Hematopoietic multipotent progenitor cell treated with erythropoietin and hydrocortisone succinate and interleukin-3 and kit ligand, for 4 days (in vitro differentiated cells): ENCODE measurements around the gene LGR4.

Experiments
- DNase-seq: peaks from one replicate; pipeline ENCODE4 v3.0.0-alpha.2; 2015

Gene LGR4

DNA sequence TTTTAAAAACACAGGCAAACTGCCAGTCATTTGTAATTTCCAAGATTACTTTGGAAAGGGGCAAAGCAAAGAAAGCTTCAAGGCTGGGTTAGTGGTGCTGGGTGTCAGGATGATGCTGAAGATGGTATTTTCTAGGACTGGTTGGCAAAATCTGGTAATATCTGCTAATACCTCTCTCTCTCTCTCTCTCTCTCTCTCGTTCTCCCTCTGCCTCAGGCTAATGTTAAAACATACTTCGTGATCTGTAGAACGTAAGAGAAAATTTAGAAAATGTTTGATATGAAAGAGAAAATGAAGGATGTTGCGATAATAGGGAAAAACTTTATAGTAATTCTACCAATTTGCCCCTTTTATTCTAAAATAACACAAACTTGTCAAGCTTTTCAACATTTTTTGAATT, 9.4 kb upstream of the LGR4 start:
- no peak for DNase-seq

DNA sequence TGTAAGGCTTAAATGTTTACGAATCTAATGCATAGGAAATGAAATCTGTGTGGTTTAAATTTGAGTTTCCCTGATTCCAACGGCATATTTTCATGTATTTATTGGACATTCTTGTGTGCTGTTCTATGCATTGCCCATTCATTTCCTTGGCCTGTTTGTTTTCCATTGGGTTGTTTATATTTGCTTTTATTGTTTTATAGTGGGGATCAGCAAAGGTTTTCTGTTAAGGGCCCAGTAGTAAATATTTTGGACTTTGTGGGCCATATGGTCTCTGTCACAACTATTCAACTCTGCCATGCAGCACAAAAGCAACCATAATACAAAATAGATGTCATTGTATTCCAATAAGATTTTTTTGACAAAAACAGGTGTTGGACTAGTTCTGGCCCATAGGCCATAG, 5.2 kb upstream of the LGR4 start:
- no peak for DNase-seq

DNA sequence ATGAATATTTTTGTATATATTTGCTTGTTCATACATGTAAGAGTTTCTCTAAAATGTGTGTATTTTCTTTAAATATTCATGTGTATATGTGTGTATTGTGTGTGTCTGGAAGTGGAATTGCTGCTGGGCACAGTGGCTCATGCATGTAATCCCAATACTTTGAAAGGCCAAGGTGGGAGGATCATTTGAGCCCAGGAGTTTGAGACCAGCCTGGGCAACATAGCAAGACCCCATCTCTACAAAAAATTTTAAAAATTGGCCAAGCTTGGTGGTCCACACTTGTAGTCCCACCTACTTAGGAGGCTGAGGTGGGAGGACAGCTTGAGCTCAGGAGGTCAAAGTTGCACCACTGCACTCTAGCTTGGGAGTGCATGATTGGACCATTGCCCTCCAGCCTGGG, 4.7 kb upstream of the LGR4 start:
- no peak for DNase-seq

DNA sequence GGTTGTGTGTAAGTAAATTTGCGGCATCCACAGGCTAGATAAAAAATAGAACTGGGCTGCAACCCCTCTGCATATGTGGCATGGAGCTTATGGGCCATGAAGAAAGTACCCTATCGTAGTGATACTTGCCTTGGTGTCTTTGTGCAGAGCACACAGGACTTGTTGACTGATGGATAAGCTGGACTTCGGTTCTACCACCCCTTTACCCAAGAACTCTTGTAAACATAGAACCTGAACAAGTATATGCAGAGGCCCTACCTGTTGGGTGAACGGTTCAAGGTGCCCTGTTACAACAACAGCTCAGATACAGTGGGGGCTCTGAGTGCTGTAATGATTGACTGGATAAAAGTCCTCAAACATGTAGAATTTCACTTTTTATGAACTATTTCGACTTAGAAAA, 3.0 kb upstream of the LGR4 start:
- no peak for DNase-seq

DNA sequence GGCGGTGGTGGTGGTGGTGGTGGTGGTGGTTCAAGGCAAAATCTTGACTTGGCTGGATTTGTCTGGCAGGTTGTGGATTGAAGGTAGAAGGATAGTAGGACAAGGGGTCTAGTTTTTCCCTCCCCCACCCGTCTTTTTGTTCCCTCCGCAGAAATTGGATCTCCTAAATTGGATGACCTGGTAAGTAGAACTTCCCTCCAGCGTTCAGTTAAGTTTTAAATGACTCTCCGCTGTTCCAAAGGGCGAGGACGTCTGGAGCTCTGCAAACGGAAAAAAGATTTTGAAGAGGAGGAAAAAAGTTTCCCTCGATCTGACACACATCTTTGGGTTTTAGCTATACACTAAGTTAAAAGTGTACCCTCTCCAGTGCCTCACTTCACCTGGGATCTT, 422 bp upstream of the LGR4 start:
- DNase-seq = no peak

DNA sequence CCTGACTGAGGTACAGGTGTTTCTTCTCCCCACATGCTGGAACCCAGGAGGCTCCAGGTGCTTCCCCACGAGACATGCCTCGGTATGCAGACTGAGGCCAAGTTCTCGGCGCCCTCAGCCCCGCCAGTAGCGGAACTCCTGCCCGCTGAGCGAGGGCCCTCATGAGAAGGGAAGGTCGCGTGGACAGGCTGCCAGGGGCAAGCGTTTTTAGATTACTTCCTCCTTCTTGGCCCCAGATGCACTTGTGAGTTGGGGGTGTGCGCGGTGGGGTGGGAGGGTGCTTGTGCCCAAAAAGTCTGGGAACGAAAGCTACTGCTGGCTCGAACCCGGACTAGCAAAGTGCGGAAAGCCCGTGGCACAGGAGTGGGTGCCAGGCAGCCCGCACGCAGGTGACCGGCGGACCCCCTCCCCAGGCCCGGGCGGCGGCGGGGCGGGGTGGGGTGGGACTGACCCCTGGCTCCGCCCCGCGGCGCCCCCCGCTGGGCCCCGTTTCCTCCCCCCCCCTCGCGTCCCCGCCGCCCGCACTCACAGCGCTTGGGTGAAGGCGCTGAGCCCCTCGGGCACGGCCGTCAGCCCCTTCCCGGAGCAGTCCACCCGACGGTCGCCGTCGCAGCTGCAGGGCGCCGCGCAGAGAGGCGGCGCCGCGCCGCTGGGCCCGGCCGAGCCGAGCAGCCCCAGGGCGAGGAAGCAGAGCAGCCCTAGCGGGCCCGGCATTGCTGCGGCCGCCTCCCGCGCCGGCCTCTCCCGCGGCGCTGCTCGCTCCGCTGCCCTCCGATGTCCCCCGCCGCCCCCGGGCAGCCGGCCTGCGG, 797 bp downstream of the LGR4 start:
- peak; percentile 71 for DNase-seq

DNA sequence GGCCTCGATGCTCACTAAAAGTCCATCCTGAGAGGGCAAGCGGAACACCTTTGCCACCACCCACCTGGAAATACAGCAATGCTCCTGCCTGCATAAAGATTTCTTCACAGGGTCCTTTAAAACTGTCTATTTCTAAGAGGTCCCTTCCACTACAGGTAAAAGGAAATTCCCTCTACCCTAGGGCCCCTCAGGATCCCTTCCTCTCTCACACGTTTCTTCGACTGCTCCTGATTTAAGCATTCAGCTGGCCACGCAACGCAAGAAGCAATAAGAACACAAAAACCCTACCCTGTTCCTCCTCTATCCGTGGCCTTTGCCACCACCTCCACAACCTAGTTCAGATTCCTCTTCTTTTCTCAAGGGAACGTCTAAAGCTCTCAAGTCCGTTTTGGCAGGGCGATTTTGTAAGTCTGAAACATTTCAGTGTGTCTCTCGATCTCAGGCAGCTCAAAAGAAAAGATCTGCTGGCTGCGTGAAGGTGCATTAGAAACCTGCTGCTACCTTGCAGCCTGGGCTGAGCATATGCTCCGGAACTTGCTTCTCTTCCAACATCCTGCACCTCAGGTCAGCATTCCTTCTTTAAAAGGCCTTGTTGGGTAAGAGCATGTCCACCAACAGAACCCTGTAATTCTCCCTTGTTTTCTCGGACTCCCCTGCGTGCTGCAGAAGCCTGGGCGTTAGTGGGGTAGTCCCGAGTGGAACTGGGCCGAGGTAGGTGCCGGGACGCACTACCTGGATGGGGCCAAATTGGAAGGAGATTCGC, 1.6 kb downstream of the LGR4 start:
- DNase-seq = no peak

DNA sequence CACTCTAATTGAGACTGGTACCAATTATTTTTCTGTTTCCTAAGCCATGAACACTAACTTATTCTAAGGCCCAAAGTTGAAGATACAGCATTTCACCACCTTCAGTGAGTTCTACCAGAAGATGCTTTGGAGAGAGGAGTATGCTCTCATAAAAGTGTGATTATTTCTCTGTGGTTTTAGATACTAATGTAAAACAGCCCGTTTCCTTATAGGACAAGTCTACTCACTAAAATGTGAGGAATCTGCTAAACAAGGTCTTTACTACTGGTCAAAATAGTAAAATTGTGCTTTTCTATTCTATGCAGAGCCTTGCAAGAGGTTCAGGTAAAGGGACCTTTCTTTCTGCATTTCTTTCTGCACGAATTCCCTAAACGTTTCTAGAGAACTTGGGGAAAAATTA, 2.4 kb downstream of the LGR4 start:
- no peak for DNase-seq

DNA sequence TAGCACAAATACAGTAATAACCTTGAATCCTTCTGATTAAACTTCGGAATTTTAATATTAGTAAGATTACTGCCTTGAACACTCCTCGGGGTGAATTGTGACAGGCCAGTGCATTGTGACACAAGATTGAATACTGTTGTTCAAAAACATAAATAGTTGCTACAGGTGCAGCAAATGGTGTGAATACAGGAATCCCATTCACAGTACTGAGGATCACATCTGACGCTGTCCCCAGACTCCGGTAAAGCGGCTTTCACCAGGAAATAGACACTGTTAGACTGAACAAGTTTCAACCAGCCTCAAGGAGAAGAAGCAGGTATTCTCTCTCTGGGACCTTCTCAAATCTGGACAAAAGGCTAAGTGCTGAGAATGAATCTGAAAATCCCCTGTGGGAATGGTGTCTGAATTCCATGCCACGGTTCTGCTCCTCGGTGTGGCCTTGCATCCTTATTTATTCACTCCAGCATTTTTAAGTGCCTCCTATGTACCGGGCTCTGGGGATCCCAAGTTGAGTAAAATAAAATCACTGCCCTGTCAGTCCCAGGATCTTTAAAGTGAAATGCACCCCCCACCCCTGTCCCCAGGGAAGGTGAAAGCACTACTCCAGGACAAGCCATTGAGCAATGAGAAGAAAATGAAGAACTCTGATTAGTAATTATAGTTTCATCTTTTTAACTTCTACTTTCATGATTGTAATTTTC, 3.4 kb downstream of the LGR4 start:
- DNase-seq = no peak

DNA sequence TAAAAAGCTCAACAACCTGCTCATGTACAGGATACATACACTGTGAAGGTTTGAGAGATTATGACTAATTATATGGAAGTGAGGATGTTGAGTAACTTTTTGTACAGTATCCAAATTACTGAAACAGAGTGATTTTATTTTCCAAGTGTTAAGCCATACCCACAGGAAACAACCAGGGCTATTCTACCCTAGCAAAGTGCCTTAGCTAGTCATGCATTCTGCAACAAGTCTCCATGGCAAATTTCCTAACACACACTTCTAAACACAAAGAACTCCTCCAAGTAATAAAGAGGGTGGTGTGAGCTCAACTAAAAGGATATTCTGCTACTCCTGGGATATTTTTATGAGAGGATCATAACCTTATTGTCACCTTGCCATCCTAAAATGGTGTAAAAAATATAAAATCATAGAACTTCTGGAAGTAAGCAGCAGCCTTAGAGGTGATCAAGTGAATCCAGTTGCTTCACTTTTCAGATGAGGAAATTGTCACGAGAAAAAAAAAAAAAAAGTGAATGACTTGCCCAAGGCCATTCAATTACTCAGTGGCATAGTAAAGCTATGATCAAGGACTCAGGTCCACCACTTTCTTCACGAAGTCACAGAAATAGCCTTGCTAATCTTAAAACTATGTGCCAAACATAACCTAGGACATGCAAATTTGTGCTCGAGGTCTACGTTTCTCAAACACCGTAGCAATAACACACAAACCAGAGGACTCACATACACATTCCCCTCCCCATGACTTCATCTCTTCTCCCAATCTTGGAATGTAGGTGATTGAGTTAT, 4.2 kb downstream of the LGR4 start:
- no peak for DNase-seq

DNA sequence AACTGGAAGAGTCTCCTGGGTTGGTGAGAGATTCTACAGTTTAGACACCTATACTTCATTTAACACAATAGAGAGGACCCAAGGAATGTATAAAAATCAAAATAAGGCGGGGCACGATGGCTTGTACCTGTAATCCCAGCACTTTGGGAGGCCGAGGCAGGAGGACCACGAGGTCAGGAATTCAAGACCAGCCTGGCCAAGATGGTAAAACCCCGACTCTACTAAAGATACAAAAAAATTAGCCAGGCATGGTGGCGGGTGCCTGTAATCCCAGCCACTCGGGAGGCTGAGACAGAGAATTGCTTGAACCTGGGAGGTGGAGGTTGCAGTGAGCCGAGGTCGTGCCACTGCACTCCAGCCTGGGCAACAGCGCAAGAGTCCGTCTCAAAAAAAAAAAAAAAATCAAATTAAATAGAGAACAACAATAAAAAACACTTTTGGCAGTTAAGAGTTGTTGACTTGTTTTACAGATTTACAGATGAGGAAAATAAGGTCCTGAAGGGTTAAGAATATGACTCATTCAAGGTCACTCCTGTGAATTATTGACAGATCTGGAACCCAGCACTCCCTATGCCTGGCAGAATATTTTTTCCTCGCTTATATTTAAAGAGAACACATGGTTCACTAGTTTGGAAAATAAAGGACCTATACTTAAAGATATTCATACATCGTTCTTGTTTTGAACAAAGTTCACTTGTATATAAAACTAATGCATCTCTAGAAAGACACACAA, 5.2 kb downstream of the LGR4 start:
- DNase-seq = no peak

DNA sequence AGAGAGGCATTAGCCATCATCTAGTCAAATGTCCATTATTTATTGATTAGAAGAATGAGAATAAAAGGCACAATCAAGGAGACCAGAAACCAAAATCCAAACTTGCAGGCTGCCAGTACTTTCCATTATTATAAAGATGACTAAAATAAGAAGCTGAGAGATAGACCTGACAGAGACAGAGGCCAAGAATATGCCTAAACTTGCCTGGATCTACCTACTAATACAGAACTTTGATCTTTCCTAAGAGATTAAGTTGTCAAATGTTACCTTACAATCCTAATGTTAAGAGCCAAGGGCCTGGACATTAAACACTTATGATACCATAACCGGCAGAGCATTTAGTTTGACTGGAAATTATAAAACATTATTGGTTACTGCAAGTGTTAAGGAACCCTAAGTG, 6.2 kb downstream of the LGR4 start:
- no peak for DNase-seq

DNA sequence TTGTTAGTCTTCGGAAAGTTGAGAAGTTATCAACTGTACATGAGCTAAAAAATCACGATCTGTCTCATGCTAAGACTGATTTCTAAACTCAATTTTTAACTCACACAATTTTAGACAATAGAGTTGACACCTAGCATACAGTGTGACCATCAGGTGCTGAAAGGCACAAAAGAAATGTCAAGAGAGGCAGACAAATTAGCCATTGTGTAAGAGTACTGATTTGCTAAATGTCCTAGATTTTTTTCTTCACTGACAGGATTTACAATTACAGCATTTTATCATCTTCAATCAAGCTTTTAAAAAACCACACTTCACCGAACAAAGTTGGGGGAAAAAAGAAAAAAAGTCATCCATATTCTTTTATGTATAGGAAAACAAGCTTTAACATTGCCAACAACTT, 7.0 kb downstream of the LGR4 start:
- no peak for DNase-seq

DNA sequence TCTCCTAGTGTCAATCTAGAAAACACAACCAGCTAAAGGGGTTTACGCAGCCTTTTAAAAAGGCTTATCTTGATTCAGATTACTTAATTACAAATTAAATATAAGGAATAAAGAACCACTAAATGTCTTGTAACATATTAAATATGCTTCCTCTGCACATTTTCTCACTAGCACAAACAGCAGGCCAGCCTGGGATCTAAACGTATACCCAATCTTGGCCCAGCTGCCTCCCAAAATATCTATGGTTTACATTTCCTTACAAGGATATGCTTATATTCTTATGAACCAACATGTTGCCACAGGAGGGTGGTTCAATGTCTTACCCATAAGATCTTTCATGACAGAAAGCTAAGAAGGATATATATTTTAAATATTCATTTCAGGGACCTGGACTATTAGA, 7.7 kb downstream of the LGR4 start:
- no peak for DNase-seq

DNA sequence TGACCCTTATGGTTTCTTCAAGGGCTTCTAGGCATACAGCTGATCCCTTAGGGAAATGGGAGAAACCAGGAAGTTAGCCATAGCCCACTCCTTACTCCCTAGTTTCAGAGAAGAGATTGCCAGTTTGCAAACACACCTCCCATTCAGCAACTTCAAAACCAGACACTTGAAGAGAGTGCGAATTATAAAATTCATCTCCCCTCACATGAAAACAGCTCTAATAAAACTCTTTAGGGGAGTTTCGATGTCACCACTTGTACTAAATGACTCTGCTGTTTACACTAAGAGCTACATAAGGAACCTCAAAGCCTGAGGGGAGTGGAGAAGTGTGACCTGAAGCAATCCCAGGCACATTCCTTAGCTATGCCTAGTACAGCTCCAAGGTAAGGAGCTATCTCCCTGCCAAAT, 8.3 kb downstream of the LGR4 start:
- DNase-seq = no peak

DNA sequence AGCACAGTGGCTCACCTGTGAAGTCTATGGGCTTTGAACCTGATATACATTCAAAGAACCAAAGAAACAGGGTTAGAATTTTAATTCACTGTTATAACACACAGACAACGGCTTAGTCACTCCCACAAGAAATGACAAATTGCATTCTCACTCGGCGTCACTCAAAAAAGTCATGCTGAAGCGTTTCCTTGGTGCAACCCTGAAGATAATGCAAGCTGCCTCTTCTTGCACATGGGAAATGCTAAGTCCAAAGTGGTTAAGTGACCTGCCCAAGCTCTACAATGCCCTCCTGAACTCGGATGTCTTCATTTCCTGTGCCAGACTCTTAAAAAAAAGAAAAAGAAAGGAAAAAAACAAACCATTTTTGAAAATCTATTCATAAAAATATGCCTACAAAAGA, 10.0 kb downstream of the LGR4 start:
- no peak for DNase-seq

DNA sequence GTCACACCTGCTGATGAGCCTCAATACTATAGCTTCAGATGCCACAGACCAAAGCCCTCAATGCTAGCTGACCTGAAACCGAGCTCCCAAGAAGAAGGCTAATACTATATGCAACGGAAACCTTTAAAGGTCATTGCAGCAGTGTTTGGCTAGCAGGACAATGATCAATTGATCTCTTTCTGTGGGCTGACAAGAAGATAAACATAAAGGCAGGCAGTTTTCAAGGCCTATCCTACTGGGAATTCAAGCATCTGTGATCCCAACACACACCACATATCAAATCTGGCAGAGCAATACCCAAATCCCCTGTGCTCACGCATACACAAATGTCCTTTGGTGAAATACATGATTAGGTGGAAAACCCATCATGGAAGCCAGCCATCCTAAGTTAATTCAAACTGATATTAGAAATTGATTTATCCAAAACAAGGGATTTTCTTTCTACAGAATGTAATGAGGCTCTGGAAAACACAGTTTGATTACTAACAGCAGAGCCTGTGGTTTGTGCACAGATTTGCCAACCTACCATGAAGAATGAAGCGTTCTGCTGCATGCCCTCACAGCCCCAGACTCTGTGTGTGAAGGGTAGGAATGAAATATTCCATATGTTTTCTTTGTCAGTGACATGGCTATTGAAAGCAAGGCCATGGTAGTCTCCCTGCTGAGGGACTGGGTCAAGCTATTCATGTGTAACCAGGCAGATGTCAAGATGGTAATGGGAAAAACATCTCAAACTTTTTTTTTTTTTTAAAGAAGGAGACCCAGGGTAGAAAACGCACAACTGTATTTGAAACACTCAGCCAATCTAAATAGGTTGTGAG, 12.2 kb downstream of the LGR4 start:
- DNase-seq = no peak

DNA sequence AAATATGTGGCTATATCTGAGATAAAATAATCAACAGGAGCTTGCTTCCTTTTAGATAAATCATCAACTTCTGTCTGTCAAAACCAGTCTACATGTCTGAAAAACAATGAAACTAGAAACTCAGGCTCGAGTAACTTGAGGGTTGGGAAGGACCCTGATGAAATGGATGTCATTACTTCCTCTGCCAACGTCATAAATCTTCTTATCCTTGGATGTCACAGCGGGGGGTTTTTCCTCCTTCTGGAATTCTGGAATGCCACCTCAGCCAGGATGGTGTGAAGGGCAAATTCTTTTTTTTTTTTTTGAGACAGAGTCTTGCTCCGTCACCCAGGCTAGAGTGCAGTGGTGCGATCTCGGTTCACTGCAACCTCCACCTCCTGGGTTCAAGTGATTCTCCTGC, 13.4 kb downstream of the LGR4 start:
- no peak for DNase-seq

DNA sequence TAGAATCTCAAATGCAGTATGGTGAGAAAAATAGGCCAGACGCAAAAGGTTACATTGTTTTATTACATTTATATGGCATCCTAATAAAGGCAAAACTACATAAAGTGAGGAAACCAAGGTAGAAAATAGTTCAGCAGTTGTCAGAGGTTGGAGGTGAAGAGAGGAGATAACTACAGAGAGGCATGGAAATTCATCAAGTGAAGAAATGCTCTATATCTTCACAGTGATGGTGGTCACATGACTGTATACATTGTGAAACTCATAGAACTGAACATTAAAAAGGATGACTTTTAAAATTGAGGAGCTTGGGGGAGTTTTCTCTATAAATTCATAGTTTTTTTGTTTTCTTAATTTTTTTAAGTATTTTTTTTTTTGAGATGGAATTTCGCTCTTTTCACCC, 14.4 kb downstream of the LGR4 start:
- DNase-seq = no peak

DNA sequence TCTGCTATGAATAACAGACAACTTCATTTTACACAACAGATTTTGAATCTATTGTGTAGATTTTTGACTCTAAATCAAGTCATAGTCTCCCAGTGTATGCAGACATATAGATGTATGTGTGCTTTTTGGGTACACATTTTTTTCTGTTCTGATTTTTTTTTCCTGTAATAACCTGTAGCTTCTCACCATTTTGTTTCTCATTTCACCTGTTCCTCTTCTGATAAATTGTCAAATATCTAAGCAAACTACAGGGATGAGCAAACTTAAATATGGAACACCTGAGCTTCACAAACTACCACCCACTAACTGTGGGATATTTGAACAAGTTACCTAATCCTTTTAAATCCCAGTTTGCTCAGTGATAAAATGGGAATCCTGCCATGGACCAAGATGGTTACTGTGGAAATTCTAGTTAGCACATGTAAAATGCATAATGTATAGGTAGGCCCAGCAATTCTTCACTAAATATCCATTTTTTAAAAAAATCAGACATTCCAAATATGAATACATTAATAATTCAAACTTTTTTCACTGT, 15.7 kb downstream of the LGR4 start:
- DNase-seq = no peak

DNA sequence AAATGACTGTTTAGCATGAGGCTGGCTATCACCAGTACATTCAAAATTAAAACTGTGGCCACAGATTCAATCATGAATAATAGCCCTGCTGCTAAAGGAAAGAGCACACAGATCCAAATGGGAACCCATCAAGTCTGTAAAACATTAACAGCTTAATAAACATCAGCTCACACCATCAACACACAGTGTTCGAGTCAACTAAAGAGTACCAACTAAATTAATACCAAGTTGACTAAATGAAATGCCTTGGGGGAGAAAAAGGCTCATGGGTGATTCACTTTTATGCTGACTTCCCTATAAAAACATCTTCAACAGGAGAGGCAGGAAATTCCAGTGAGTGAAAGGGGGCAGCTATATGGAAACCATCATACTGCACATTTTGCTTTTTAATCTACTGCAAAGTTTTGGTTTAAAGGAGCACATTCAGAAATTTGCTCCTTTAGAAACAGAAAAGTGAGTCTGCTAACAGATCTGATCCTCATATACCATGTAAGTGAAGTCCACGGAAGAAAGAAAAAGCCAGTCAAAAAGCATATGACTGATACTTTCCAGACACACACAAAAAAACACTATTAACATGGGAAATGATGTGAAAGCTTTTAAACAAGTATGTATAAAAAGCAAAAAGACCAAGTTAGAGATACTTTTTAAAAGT, 16.3 kb downstream of the LGR4 start:
- no peak for DNase-seq
